GM15510 (cell line): ENCODE measurements around the gene PRR12.

Experiments
- POLR2A ChIP-seq: IDR thresholded peaks from 3 replicates; pipeline ENCODE4 v1.6.1; 2011; ENCODE audit warnings: borderline replicate concordance; ENCODE audit not compliant: insufficient read length; ENCODE audit errors: extremely low read depth

The PRR12 gene

DNA sequence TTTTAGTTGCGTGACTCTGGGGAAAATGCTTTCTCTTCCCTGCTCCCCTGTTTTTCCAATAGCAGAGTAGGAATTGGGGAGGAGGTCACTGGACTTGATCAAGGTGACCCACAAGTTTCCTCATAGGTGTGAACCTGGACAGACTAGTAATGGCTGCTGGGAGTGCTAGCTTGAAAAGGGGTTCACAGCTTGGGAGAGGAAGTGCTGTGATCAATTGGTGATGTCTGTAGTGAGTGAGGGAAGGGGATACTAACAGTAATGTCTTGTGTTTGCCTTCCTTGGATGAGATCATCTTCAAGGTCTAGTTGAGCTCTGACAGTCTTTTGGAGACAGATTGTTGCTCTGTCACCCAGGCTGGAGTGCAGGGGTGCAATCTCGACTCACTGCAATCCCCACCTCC, 76.5 kb downstream of the PRR12 start:
- no peak for TF ChIP-seq POLR2A

DNA sequence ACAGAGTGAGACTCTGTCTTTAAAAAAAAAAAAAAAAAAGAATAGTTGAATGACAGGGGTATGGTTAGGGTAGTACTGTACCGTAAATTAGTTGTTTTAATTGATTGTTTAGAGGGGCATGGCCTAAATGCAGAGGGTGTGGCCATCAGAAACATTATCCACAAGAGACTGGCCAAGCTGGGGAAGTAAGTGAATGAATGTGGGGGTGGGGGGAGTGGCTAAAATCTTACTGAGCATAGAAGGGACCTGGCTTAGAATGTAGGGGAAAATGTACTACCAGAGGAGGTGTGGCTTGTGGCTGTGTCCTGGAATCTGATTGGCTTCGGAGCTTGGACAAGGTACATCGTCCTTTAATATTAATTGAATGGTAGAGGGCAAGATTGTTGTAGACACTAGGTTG, 78.5 kb downstream of the PRR12 start:
- no peak for TF ChIP-seq POLR2A

DNA sequence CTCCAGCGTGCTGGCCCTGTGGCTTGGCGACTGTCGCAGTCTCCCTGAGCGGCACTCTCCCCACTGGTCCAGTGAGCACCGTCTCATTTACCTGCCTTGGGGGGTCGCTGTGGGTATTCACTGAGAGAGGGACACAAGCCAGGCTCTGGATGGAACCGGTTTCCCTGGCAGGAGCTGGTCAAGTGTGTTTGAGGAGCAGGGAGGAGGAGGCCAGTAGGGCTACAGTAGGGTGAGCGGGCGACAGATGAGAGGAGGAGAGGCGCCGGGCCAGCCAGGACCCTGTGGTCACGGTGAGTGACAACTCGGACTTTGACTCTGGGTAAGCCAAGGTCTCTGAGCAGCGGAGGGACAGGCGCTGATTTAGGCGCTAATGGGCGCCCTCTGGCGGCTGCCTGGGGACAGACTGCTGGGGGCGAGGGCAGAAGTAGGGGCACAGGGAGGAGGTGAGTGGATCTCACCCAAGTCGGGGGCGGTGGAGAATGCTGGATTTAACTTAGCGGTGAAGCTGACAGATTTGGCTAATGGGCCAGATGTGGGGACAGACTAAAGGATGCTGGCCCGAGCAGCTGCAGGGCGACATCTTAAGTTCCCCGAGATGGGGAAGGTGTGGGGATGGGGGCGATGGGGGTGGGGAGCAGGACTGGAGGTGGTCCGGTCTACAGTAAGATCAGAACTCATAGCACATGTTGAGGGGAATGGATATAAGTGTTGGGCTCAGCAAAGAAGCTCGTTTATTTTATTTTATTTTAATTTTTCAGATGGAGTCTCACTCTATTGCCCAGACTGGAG, 81.3 kb downstream of the PRR12 start:
- no peak for TF ChIP-seq POLR2A
